WTC11 (cell line): ENCODE data around the gene GPATCH3. TPM values are rescaled to one million over a fixed set of nuclear protein-coding genes. Genes with fewer than 3 reads are reported as not detected.

Source experiments
- ATAC-seq: fragments of 200-7000 bp; cut with Tn5 transposase; 2 replicates; pipeline ENCODE4 v1.10.0; 2021; ENCODE audit warnings: mild to moderate bottlenecking, moderate library complexity
- CTCF ChIA-PET: fragments of 300-600 bp; sonication (Branson Sonifier 250); formaldehyde crosslinking; loops from one replicate; lab custom pipeline; 2021; ENCODE audit warnings: antibody characterized with exemption; lab: Charles Lee
- POLR2A ChIA-PET: fragments of 350-600 bp; sonication (Branson Sonifier 250); formaldehyde crosslinking; loops from one replicate; lab custom pipeline; 2021; ENCODE audit warnings: antibody characterized with exemption; lab: Charles Lee
- DNase-seq: peaks from one replicate; pipeline ENCODE4 v3.0.0; 2021; ENCODE audit warnings: low spot score
- H3K27ac Mint-ChIP-seq: 2 replicates; pipeline ENCODE4 v1.8.0; 2021; ENCODE audit warnings: mixed read lengths
- H3K27me3 Mint-ChIP-seq: 2 replicates; pipeline ENCODE4 v1.8.0; 2021; ENCODE audit warnings: low read depth, mild to moderate bottlenecking, moderate library complexity, mixed read lengths
- H3K36me3 Mint-ChIP-seq: 2 replicates; pipeline ENCODE4 v1.8.0; 2021; ENCODE audit warnings: mixed read lengths
- H3K4me1 Mint-ChIP-seq: 2 replicates; pipeline ENCODE4 v1.8.0; 2022; ENCODE audit warnings: mixed read lengths
- H3K4me3 Mint-ChIP-seq: 2 replicates; pipeline ENCODE4 v1.8.0; 2021; ENCODE audit warnings: mild to moderate bottlenecking, moderate library complexity, mixed read lengths
- H3K9me3 Mint-ChIP-seq: 2 replicates; pipeline ENCODE4 v1.8.0; 2021; ENCODE audit warnings: mixed read lengths
- ARID4B ChIP-seq: sonication (generic); formaldehyde crosslinking; IDR thresholded peaks from 2 replicates; pipeline ENCODE4 v1.8.0; 2023; ENCODE audit warnings: missing genetic modification reagents, mild to moderate bottlenecking, borderline replicate concordance
- CDX4 ChIP-seq: fragments of 250-450 bp; sonication (Bioruptor Pico); IDR thresholded peaks from 2 replicates; pipeline ENCODE4 v1.9.0; 2021; ENCODE audit warnings: moderate library complexity, mild to moderate bottlenecking, inconsistent platforms, borderline replicate concordance
- CREB1 ChIP-seq: sonication (generic); formaldehyde crosslinking; IDR thresholded peaks from 2 replicates; pipeline ENCODE4 v1.8.0; 2023; ENCODE audit warnings: mild to moderate bottlenecking, missing genetic modification reagents
- CREM ChIP-seq: sonication (generic); formaldehyde crosslinking; IDR thresholded peaks from 2 replicates; pipeline ENCODE4 v1.8.1; 2022; ENCODE audit warnings: mild to moderate bottlenecking, missing genetic modification reagents, moderate library complexity
- E2F1 ChIP-seq: sonication (generic); formaldehyde crosslinking; IDR thresholded peaks from 2 replicates; pipeline ENCODE4 v1.8.0; 2022; ENCODE audit warnings: mild to moderate bottlenecking, missing genetic modification reagents
- EMX1 ChIP-seq: fragments of 250-450 bp; sonication (Bioruptor Pico); IDR thresholded peaks from 2 replicates; pipeline ENCODE4 v1.8.0; 2021; ENCODE audit warnings: mild to moderate bottlenecking
- FOXP1 ChIP-seq: sonication (generic); formaldehyde crosslinking; IDR thresholded peaks from 2 replicates; pipeline ENCODE4 v1.8.0; 2022; ENCODE audit warnings: missing genetic modification reagents, mild to moderate bottlenecking, moderate library complexity, borderline replicate concordance
- GABPB1 ChIP-seq: sonication (generic); formaldehyde crosslinking; IDR thresholded peaks from 2 replicates; pipeline ENCODE4 v1.8.1; 2023; ENCODE audit warnings: mild to moderate bottlenecking, missing genetic modification reagents
- JUN ChIP-seq: sonication (generic); formaldehyde crosslinking; IDR thresholded peaks from 2 replicates; pipeline ENCODE4 v1.8.0; 2023; ENCODE audit warnings: mild to moderate bottlenecking, missing genetic modification reagents
- KAT7 ChIP-seq: sonication (generic); formaldehyde crosslinking; IDR thresholded peaks from 2 replicates; pipeline ENCODE4 v1.8.1; 2023; ENCODE audit warnings: missing genetic modification reagents, mild to moderate bottlenecking, borderline replicate concordance
- NFYB ChIP-seq: sonication (generic); formaldehyde crosslinking; conservative IDR thresholded peaks from 2 replicates; pipeline ENCODE4 v1.8.0; 2022; ENCODE audit warnings: low read depth, missing genetic modification reagents
- NR1H2 ChIP-seq: sonication (generic); formaldehyde crosslinking; IDR thresholded peaks from 2 replicates; pipeline ENCODE4 v1.9.0; 2021; ENCODE audit warnings: mild to moderate bottlenecking, moderate library complexity, missing genetic modification reagents
- NR3C1 ChIP-seq: sonication (generic); formaldehyde crosslinking; conservative IDR thresholded peaks from 2 replicates; pipeline ENCODE4 v1.8.1; 2023; ENCODE audit warnings: low read depth, mild to moderate bottlenecking, missing genetic modification reagents
- RELA ChIP-seq: sonication (generic); formaldehyde crosslinking; IDR thresholded peaks from 2 replicates; pipeline ENCODE4 v1.8.1; 2022; ENCODE audit warnings: missing genetic modification reagents, mild to moderate bottlenecking, borderline replicate concordance
- RORB ChIP-seq: fragments of 250-450 bp; sonication (Bioruptor Pico); IDR thresholded peaks from 2 replicates; pipeline ENCODE4 v1.9.0; 2021; ENCODE audit warnings: mild to moderate bottlenecking
- SMAD4 ChIP-seq: sonication (generic); formaldehyde crosslinking; IDR thresholded peaks from 2 replicates; pipeline ENCODE4 v1.8.0; 2022; ENCODE audit warnings: mild to moderate bottlenecking, missing genetic modification reagents
- ZBTB43 ChIP-seq: sonication (generic); formaldehyde crosslinking; IDR thresholded peaks from 2 replicates; pipeline ENCODE4 v1.8.1; 2023; ENCODE audit warnings: mild to moderate bottlenecking, missing genetic modification reagents
- ZNF121 ChIP-seq: sonication (generic); formaldehyde crosslinking; IDR thresholded peaks from 2 replicates; pipeline ENCODE4 v1.8.0; 2023; ENCODE audit warnings: missing genetic modification reagents
- ZNF219 ChIP-seq: sonication (generic); formaldehyde crosslinking; IDR thresholded peaks from 2 replicates; pipeline ENCODE4 v1.8.0; 2023; ENCODE audit warnings: missing genetic modification reagents, mild to moderate bottlenecking, borderline replicate concordance
- ZNF263 ChIP-seq: sonication (generic); formaldehyde crosslinking; IDR thresholded peaks from 2 replicates; pipeline ENCODE4 v1.8.1; 2022; ENCODE audit warnings: low read depth, mild to moderate bottlenecking, moderate library complexity, missing genetic modification reagents
- ZNF317 ChIP-seq: sonication (generic); formaldehyde crosslinking; IDR thresholded peaks from 2 replicates; pipeline ENCODE4 v1.8.1; 2023; ENCODE audit warnings: low read depth, mild to moderate bottlenecking, moderate library complexity, missing genetic modification reagents, borderline replicate concordance
- ZNF416 ChIP-seq: fragments of 250-450 bp; sonication (Bioruptor Pico); IDR thresholded peaks from 2 replicates; pipeline ENCODE4 v1.9.0; 2021; ENCODE audit warnings: mild to moderate bottlenecking, inconsistent platforms
- ZNF512 ChIP-seq: sonication (generic); formaldehyde crosslinking; IDR thresholded peaks from 2 replicates; pipeline ENCODE4 v1.8.1; 2022; ENCODE audit warnings: missing genetic modification reagents, borderline replicate concordance
- total RNA-seq: library from RNA; stranded (reverse); gene quantifications from 3 replicates; pipeline ENCODE4 v1.2.3, GENCODE V29; 2021

GPATCH3 gene
- total RNA-seq, 1 experiment from 2014 or later, result 19.2 TPM

- POLR2A ChIA-PET, result interaction anchor here (0.6 to 1.1 kb wide), 4 partner anchors 21 to 276 kb away, joined by 3 to 13 read pairs (median 4); partner anchors contain the start of gene SLC9A1
- ATAC-seq (peak; percentile 98), DNase-seq (peak; percentile 97)
- Mint-ChIP-seq H3K4me1 (peaks cover 21% of the 10 kb centered on the region), H3K9me3 (no peaks in the 10 kb centered on the region), H3K27me3 (peaks cover 2% of the 10 kb centered on the region; the same call in 1 of the 2 replicates), H3K27ac (peak within 1 kb of the TSS; percentile 89), H3K36me3 (peaks cover 30% of the 10 kb centered on the region), H3K4me3 (peak within 1 kb of the TSS; percentile 90)
- CTCF ChIA-PET, result interaction anchor here (0.6 to 1.5 kb wide), 2 partner anchors 9 to 112 kb away, joined by 3 read pairs; no protein-coding TSS in a partner anchor
- TF ChIP-seq NR1H2 (no peak), ZNF121 (CRISPR knock-in tag) (peak; percentile 43; the same call in 1 of the 2 replicates), ZBTB43 (peak; percentile 85; the same call in 1 of the 2 replicates), ZNF416 (peak; percentile 50; the same call in 1 of the 2 replicates), RELA (CRISPR knock-in tag) (no peak), CREB1 (CRISPR knock-in tag) (no peak; the same call in 1 of the 2 replicates), NR3C1 (CRISPR knock-in tag) (no peak), ZNF317 (CRISPR knock-in tag) (no peak; the same call in 1 of the 2 replicates), ZNF512 (CRISPR knock-in tag) (no peak), CDX4 (no peak), E2F1 (CRISPR knock-in tag) (no peak), EMX1 (CRISPR knock-in tag) (no peak), KAT7 (CRISPR knock-in tag) (no peak; the same call in 1 of the 2 replicates), NFYB (CRISPR knock-in tag) (peak; percentile 91), ZNF263 (CRISPR knock-in tag) (no peak), CREM (CRISPR knock-in tag) (peak; percentile 73; the same call in 1 of the 2 replicates), ZNF219 (CRISPR knock-in tag) (0 out of 2 replicates have a peak, but pooled peaks have one; percentile 83), SMAD4 (CRISPR knock-in tag) (no peak), FOXP1 (CRISPR knock-in tag) (peak; percentile 93), RORB (no peak), GABPB1 (CRISPR knock-in tag) (0 out of 2 replicates have a peak, but pooled peaks have one; percentile 31), JUN (CRISPR knock-in tag) (peak; percentile 88; the same call in 1 of the 2 replicates), ARID4B (CRISPR knock-in tag) (peak; percentile 97)
Observed at GRCh38 chr1:26921540-26922430, 21.5 kb upstream of the GPATCH3 start, which contains the start of gene NUDC. Gene NUDC (plus strand): TSS chr1:26921743. CDS start chr1:26921849, 106 bp downstream.
